Measurements from ENCODE around the gene MAU2.

MAU2 gene, protein sequence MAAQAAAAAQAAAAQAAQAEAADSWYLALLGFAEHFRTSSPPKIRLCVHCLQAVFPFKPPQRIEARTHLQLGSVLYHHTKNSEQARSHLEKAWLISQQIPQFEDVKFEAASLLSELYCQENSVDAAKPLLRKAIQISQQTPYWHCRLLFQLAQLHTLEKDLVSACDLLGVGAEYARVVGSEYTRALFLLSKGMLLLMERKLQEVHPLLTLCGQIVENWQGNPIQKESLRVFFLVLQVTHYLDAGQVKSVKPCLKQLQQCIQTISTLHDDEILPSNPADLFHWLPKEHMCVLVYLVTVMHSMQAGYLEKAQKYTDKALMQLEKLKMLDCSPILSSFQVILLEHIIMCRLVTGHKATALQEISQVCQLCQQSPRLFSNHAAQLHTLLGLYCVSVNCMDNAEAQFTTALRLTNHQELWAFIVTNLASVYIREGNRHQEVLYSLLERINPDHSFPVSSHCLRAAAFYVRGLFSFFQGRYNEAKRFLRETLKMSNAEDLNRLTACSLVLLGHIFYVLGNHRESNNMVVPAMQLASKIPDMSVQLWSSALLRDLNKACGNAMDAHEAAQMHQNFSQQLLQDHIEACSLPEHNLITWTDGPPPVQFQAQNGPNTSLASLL

DNA sequence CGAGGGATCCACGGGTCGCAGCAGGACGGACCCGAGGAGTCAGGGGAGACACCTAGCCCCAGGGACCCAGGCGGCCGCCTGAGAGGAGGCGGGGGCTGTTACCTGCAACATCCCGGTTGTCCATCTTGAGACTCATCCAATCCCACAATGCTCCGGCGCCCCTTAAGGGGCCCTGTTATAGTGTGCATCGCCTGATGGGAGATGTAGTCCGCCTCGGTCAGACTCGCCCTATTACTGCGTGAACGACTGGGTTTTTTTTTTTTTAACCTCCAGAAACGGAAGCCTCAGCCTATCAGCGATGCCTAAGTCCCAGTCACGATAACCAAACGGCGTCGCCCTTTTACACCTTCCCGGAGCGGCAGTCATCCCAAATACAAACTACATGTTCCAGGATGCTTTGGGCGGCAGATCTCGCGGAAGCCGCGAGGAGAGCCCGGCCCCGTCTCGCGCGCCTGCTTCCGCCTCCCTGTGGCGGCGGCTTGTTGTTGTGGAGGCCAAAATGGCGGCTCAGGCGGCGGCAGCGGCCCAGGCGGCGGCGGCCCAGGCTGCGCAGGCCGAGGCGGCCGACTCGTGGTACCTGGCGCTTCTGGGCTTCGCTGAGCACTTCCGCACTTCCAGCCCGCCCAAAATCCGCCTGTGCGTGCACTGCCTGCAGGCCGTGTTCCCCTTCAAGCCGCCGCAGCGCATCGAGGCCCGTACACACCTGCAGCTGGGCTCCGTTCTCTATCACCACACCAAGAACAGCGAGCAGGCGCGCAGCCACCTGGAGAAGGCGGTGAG lies at the start of gene MAU2, which contains the start of gene SUGP1:
TSS of gene MAU2 (plus strand) at position 469 of the 780 bp plus-strand sequence. CDS start at position 500, 31 bp downstream.
TSS of gene SUGP1 (minus strand) at position 149 of the 780 bp plus-strand sequence. CDS start at position 136, 13 bp downstream.
- DNase-seq (ENCODE audit: low spot score): peak; percentile 94

DNA sequence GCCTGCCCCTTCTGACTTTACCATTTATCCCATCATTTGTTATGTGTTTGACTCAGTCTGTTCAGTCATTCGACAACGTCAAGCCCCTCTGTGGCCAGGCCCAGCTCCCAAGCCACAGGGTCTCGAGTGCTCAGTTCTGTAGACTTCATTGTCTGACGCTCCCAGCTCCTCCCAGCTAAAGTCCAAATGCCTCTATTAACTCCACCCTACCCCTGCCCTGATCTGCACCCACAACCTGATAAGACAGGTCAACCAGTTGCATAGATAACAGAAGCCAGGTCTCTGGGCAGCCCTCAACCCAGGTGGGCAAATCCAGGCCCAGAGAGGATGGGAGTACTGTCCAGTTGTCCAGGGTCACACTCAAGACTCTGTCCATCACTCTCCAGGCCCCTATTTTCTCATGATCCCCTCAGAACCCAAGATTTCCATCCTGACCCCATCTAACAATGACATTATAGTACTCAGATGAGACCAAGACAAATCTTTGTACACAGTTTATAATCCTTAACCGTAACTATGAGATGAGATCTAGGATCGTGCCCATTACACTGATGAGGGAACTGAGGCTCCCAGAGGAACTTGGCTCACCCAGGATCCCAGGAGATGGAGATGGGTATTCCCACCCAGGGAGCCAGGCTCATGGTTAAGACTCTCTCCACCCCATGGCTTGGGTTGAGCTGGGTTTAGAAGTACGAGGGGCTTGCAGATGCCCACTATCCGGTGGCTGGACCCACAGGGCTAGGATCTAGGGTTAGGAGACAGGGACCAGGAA lies 48.6 kb upstream of the MAU2 start:
- no peak for DNase-seq (ENCODE audit: low spot score)

DNA sequence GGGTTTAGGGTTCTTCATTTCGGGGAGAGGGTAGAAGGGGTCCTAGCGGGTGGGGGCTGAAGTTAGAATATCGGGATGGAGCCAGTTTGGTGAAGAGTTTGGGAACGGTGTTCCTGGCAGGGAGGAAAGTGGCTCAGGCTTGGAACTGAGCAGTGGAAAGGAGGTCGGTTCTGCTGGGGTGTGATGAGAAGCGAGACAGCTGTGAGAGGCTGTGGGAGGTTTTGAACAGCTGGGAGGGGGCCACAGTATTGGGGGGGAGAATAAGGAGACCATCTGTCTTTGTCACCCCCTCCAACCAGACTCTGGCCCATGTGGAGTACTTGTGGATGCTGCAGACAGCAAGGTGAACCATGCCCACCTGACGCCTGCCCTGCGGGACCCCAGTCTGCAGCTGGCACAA lies 46.5 kb upstream of the MAU2 start:
- DNase-seq (ENCODE audit: low spot score): no peak

DNA sequence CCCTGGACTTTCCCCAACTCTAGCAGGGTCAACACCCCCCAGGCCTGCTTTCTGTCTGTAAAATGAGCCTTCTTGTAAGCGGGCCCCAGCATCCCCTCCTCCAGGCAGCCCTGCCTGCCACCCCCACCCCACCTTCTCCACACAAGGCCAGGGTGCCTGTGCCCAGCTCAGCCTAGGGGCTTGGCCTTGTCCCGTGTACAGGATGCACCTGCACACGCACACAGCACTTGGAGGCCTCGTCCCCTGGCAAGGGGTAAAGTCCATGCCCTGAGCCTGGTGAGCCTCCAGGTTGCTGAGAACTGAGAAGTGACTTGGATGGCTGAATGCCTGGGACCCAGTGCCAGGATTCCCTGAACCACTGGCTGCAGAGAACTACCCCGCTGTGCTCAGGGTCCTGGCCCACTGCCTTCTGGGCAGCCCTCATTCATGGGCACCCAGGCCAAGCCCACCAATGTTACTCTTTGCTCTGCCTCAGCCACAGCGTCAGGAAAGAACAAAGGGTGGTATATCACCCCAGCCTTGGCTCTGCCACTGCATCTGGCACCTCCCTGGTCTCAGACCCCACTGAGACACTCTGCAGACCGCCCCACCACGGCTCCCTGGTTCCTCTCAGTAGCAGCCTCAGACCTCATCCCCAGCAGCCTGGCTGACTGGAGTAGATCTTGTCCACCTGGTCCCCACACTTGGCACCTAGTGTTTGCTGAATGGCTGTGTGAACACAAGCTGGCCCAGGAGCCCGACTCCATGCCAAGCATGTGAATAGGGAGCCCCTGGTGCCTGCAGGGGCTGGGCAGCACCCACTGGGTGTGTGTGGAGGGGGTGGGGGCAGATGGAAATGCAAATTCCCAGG lies 45.7 kb upstream of the MAU2 start:
- DNase-seq (ENCODE audit: low spot score): no peak

DNA sequence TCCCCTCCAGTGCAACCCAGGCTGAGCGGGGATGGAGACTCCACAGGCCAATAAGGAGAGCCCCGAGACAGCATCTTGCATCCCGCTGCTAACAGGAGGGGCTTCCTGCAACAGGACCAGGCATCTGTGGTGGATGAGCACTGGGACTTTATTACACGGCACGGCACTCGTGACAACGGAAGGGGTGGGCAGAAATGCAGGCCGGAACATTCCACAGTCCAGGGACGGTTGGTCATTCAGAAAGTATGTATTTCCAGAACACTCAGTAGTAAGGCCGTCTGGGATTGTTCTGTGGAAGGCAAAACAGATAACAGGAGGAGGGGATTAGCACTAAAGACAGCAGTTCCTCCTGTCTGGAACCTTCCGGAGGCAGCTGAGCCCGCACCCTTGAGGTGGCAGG lies 44.2 kb upstream of the MAU2 start:
- no peak for DNase-seq (ENCODE audit: low spot score)

DNA sequence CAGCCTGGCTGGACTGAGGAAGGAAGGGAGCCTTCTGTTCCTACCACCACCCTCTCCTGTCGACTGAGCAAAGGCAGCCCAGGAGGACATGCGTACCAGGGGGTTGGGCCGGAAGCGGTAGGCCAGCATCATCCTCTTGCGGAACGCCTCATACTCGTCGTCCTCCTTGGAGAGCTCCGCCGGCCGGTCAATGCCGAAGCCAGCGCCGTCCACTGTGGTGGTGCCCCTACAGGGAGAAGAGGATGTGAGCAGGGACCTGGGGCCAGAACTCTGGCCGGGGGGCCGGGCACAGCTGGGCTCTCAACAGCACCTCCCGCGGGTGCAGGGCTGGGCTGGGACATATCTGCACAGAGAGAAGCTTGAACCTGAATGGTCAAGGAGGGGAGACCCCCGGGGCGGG lies 43.8 kb upstream of the MAU2 start:
- no peak for DNase-seq (ENCODE audit: low spot score)

DNA sequence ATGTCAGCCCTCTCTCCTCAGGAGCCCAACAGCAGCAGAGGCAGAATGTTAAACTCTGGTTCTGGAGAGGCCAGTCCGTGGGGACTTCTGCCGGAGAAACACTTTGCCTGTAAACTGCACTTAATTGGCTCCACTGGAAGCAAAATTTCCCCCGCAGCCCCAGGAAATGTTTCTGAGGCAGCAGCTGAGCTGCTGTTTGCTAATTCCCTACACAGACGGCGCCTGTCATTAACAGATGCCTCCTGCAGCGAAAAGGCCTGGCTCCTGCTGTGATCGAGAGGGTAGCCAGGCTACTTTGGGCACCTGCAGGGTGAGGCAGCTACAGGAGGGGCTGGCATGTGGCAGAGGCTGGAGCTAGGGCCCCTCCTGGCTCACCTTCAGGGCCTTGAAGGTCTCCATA lies 42.3 kb upstream of the MAU2 start:
- DNase-seq (ENCODE audit: low spot score): no peak

DNA sequence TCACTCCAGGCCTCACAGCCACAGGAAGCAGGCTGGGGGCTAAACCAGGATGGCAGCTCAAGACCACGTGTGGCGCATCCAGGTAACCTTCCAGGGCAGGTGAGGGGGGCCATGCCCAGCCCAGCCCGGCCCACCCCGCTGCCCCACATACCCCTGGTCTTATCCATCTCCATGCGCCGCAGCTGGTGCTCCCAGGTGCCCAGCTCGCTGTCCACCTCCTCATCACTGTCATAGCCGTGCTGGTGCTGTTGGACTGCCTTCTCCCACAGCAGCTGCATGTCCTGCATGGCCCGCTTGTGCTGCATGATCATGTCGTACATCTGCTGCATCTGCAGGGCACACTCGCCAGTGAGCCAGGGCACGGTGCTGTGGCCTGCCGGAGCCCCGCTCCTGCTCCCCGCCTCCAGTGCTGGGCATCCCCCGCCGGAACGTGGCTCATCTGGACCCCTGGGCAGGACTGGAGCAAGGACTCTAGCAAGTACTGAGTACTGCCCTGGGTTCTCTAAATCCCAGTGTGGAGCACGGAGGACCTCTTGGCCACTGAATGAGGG lies 41.5 kb upstream of the MAU2 start:
- no peak for DNase-seq (ENCODE audit: low spot score)

DNA sequence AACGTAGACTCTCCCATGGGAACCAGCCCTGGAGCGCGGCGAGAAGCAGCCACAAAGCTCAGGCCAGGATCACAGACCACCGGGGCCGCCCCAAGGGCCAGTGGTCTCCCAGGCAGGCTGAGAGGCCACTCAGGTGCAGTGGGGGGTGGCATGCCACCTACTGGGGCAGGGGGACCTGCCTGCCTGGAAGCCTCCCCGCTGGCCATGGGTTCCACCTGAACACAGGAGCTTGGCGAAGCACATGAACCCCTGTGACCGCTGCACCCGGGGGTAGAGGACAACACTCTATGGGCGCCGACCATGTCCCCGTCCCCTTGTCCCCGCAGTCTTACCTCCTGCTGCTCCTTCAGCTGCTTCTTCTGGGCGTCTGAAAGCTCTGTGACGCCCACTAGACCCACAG lies 40.8 kb upstream of the MAU2 start:
- DNase-seq (ENCODE audit: low spot score): no peak

DNA sequence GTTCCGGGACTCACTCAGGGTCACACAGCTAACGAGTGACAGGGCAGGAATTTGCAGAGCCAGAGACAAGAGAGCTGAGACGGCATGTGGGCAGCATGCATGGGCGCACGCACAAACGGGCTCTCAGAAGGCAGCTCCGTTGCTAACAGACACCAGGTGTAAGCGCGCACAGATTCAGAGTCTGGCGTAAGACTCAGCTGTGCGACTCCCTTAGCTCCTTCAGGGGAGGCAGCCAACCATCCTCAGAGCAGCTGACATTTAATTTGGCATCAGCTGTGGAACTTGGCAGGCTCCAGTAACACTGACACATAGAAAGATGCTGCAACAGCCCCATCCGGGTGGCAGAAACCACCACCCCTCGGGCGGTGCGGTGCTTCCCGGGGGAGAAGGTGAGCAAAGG lies 40.1 kb upstream of the MAU2 start:
- DNase-seq (ENCODE audit: low spot score): no peak

DNA sequence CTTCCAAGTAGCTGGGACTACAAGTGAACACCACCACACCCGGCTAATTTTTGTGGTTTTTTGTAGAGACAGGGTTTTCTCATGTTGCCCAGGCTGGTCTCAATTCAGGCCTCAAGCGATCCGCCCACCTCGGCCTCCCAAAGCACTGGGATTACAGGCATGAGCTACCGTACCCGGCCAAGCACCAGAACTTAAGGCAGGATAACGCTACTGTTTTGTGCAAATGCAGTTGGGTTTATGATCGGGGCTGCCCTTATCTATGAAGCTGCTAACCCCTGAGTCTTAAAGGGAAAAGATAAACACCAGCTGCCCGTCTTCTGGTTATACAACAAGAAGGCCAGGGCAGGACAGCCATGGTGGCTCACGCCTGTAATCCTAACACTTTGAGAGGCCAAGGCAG lies 34.9 kb upstream of the MAU2 start:
- no peak for DNase-seq (ENCODE audit: low spot score)

DNA sequence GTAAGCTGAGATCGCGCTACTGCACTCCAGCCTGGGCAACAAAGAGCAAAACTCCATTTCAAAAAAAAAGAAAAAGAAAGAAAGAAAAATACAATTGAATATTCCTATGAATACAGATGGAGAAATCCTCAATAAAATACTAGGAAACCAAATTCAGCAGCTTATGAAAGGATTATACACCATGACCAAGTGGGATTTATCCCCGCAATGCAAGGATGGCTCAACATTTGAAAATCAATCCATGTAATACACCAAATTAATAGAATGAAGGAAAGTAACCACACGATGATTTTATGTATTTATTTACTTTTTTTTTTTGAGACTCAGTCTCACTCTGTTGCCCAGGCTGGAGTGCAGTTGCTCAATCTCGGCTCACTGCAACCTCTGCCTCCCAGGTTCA lies 28.0 kb upstream of the MAU2 start:
- no peak for DNase-seq (ENCODE audit: low spot score)

DNA sequence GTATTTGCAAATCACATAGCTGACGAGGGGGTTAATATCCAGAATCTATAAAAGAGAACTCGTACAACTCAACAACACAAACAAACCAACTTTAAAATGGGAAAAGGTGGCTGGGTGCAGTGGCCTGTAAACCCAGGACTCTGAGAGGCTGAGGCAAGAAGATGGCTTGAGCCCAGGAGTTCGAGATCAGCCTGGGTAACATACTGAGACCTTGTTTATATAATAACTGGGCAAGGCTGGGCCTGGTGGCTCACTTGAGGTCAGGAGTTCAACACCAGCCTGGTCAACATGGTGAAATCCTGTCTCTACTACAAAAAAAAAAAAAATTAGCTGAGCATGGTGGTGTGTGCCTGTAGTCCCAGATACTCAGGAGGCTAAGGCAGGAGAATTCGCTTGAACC lies 25.7 kb upstream of the MAU2 start:
- no peak for DNase-seq (ENCODE audit: low spot score)

DNA sequence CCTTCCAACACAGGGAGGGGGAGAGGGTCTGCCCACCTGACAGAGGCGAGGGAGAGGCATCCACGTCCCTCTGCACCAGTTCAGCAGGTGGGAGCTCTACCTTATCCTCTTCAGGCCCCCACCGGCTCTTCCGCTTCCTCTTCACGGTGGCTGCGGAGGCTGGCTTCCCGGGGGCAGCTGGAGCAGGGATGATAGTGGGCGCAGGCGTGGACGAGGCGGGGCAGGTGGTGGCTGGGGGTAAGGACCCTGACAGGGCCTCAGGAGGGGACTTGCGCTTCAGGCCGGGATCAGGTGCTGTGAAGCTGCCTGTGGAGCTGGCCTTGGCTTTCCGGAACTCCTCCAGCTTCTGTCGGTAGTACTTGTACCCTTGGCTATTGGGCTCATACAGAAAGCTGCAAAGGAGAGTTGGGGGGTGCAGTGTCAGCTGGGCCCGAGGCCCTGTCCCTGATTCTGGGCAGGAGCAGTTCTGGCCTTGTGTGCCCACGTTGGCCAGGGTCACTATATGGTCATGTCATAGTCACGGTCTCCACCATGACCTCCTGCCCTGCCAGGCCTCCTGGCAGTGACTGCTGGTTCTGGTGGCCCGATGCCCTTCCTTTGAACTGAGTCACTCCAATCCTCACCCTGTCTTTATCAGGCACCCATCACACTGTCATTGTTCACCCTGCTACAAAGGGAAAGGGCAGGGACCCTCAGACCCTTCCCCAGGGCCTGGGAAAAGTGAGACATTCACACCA lies 23.5 kb upstream of the MAU2 start:
- DNase-seq (ENCODE audit: low spot score): no peak

DNA sequence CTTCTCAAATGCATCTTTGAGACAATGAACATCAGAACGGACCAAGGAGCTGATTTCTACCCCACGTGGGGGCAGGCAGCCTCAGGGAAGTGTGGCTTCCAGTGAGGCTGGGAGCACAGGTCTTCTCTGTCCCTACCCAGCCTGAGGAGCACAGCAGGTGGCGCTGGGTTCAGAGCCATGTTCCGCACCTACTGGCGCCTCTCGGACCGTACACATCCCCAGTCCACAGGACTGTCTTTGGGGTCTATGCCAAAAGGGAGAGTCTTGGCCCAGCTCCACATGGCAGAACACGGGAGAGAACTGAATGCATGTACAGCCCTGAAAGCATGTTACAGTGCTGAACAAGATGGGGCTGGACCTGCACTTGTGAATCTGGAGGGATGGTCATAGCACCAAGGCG lies 22.9 kb upstream of the MAU2 start:
- no peak for DNase-seq (ENCODE audit: low spot score)

DNA sequence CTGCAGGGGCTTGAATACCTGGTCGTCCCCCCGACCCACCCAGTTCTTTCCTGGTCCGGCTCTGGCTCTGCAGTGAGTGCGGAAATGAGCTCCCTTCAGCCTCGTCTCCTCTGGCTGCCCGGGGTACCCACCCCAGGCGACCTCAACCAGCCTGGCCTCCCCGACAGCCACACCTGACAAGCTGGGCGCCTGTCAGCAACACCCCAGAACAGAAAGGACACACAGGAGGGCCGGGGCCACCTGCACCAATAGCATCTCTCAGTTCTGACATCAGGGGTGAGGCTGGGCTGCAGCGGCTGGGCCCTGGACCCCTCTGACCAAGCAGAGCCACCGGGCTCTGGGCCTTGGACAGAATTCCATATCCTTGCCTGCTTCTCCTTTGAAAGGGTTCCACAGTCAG lies 20.0 kb upstream of the MAU2 start:
- no peak for DNase-seq (ENCODE audit: low spot score)

DNA sequence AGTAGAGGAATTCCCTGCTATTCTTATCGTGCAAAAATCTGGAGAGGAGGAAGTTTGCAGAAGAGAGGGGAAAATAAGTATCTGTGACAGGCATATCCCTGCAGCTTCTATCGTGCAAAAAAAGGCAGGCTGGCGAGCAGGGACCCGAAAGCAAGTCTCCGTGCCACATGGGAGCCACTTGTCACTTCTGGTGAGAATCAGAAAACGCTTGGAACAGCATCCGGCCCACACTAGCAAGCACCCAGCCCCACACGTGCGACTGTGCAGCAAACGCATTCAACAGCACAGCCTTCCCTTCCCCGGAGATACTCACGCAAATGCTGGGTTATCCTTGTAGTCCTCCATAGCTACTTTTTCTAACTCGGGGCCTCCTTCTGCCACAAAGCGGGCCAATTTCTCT lies 17.2 kb upstream of the MAU2 start:
- DNase-seq (ENCODE audit: low spot score): no peak

DNA sequence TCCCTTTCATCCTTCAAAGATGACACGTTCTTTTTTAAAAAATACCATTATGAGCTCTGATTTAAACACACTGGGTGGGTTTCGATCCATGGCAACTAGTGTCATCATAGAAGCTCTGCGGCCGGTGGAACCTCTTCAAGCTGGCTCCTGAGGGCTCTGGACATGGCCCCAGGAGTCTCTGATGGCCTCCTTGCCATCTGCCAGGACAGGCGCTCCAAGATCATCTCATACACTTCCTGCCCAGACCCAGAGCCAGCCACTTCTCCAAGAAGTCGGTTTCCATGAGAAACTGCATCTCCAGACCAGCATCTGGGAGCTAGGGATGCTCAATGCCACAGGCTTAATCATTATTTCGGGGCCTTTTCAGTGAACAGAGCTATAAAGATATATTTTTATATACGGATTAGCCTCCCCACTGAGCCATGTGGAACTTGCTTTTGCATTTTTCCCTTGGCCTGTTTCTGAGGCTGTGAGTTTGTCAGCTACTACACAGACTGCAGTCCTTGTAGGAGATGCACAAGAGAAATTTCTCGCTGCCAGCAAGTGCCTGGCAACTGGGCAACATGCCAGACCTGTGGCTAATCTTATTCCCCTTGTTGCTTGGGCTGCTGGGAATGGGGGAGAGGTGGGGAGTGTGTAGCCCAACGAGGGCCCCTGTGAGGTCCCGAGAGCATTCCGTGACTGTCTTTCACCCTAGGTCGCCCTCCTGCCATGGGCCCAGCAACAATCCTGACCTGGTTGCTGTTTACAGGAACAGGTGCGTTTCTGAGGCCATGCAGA lies 16.3 kb upstream of the MAU2 start:
- no peak for DNase-seq (ENCODE audit: low spot score)

DNA sequence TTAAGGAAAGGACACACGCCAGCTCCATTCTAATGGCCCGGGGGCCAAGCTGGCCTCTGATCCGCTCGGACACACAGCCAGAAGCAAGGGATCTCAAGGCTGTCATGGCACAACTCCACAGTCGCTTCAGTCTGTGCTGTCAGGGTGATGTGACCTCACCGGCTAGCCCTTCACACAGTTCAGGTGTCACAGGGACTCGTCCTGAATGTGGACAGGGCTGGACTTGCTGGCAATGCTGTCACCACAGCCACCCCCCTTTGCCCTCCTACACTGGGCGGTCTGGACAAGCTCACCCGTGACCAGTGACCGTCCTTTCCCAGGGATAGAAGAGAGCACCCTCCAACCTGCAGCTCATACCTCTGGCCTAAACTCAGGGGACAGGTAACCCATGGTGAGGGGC lies 15.6 kb upstream of the MAU2 start:
- no peak for DNase-seq (ENCODE audit: low spot score)
